ENCODE data around the gene EFCAB6. TPM values are rescaled to one million over a fixed set of nuclear protein-coding genes. Genes with fewer than 3 reads are reported as not detected.

Gene EFCAB6
- total RNA-seq, 3 donors from 2014 or later: 3.0 to 9.8 (median 5.9) TPM

DNA sequence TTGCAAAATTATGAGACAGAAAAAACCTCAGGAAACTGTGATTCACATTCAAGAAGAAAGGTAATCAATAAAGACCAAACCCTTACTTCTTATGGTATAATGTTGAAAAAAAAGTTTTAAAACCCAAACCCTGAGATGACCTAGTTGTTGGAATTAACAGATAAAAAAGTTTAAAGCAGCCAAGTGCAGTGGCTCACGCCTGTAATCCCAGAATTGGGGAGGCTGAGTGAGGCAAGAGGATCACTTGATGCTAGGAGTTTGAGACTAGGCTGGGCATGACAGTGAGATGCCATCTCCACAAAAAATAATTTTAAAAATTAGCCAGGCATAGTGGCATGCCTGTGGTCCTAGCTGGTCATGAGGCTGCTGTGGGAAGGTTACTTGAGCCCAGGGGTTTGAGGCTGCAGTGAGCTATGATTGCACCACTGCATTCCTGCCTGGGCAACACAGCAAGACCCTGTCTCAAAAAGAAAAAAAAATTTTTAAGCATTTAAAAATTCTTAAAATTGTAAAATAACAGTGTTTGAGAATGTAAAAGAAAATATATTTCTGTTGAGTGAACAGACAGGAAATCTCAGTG, 85.1 kb downstream of the EFCAB6 start:
- Histone ChIP-seq H3K27ac (no peak overlapping the region), H3K9me3 (no peaks in the 10 kb centered on the region), H3K4me1 (no peaks in the 10 kb centered on the region), H3K36me3 (no peaks in the 10 kb centered on the region), H3K27me3 (no peaks in the 10 kb centered on the region), H3K4me3 (no peak overlapping the region)
- TF ChIP-seq POLR2A (IDR thresholded peaks at IDR 0.05): no peak
- no peak for TF ChIP-seq POLR2AphosphoS5 (IDR thresholded peaks at IDR 0.05)
- TF ChIP-seq, protein P1, sequence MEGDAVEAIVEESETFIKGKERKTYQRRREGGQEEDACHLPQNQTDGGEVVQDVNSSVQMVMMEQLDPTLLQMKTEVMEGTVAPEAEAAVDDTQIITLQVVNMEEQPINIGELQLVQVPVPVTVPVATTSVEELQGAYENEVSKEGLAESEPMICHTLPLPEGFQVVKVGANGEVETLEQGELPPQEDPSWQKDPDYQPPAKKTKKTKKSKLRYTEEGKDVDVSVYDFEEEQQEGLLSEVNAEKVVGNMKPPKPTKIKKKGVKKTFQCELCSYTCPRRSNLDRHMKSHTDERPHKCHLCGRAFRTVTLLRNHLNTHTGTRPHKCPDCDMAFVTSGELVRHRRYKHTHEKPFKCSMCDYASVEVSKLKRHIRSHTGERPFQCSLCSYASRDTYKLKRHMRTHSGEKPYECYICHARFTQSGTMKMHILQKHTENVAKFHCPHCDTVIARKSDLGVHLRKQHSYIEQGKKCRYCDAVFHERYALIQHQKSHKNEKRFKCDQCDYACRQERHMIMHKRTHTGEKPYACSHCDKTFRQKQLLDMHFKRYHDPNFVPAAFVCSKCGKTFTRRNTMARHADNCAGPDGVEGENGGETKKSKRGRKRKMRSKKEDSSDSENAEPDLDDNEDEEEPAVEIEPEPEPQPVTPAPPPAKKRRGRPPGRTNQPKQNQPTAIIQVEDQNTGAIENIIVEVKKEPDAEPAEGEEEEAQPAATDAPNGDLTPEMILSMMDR (IDR thresholded peaks at IDR 0.05): no peak
- intact Hi-C loops (cut with DNase I; ENCODE audit: low total_unique reads): no loop called here
- no peak for DNase-seq (ENCODE audit: low spot score in 2 of 2)

DNA sequence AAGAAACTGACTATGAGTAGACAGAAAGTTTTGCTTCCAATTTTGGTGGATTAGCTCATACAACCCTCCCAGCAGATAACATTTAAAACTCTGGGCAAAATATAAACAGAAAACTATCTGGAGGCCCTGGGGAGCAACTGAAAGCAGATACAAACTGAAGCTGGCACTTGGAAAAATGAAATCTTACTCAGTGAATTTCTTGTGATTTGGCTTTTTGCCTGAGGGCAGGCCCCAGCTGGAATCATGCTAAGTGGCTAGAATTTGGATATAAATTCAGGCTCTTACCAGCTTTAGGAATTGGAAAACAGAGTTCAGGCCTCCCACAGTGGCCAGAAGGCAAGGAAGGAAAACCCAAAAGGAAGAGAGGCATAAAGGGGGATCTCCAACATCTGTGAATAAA, 85.8 kb downstream of the EFCAB6 start:
- TF ChIP-seq, protein P1 (IDR thresholded peaks at IDR 0.05): no peak
- TF ChIP-seq POLR2A (IDR thresholded peaks at IDR 0.05): no peak
- TF ChIP-seq POLR2AphosphoS5 (IDR thresholded peaks at IDR 0.05): no peak
- no peak for DNase-seq (ENCODE audit: low spot score in 2 of 2)
- no peaks in the 10 kb centered on the region for H3K36me3 ChIP-seq
- no peak overlapping the region for H3K4me3 ChIP-seq
- H3K4me1 ChIP-seq: no peaks in the 10 kb centered on the region
- no peaks in the 10 kb centered on the region for H3K9me3 ChIP-seq
- intact Hi-C loops (cut with DNase I; ENCODE audit: low total_unique reads): no loop called here
- H3K27ac ChIP-seq: no peak overlapping the region
- H3K27me3 ChIP-seq: no peaks in the 10 kb centered on the region

DNA sequence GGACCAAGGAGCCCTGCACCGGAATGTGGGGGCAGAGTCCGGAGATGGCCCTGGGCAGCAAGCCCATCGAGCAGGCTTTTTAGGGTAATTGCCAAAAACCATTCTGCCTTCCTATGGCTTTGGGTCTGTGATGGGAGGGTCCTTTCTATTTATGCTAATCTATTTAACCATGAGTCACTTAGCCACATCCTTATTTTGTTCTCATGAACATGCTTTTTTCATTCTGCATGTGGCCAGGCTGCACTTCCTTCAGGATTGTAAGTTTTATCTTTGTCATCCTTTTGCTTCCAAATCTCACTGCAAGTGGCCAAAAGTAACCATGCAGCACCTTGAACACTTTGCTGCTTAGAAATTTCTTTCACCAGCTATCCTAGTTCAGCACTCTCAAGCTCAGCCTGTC, 88.3 kb downstream of the EFCAB6 start:
- Histone ChIP-seq H3K9me3 (no peaks in the 10 kb centered on the region), H3K4me1 (no peaks in the 10 kb centered on the region), H3K27me3 (no peaks in the 10 kb centered on the region), H3K4me3 (no peak overlapping the region), H3K27ac (no peak overlapping the region), H3K36me3 (no peaks in the 10 kb centered on the region)
- no peak for DNase-seq (ENCODE audit: low spot score in 2 of 2)
- no peak for TF ChIP-seq POLR2A (IDR thresholded peaks at IDR 0.05)
- no peak for TF ChIP-seq POLR2AphosphoS5 (IDR thresholded peaks at IDR 0.05)
- TF ChIP-seq, protein P1 (IDR thresholded peaks at IDR 0.05): no peak
- intact Hi-C loops (cut with DNase I; ENCODE audit: low total_unique reads): no loop called here

DNA sequence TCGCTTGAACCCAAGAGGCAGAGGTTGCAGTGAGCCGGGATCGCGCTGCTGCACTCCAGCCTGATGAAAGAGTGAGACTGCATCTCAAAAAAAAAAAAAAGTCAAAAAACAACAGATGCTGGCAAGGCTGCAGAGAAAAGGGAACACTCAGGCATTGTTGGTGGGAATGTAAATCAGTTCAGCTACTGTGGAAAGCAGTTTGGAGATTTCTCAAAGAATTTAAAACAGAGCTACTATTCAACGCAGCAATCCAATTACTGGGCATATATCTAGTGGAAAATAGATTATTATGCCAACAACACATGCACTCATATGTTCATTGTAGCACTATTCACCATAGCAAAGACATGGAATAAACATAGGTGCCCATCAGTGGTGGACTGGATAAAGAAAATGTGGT, 89.7 kb downstream of the EFCAB6 start:
- intact Hi-C loops (cut with DNase I; ENCODE audit: low total_unique reads): no loop called here
- Histone ChIP-seq H3K27me3 (no peaks in the 10 kb centered on the region), H3K27ac (no peak overlapping the region), H3K9me3 (no peaks in the 10 kb centered on the region), H3K4me3 (no peak overlapping the region), H3K36me3 (no peaks in the 10 kb centered on the region), H3K4me1 (no peaks in the 10 kb centered on the region)
- no peak for DNase-seq (ENCODE audit: low spot score in 2 of 2)
- TF ChIP-seq POLR2A (IDR thresholded peaks at IDR 0.05) (no peak), POLR2AphosphoS5 (IDR thresholded peaks at IDR 0.05) (no peak)
- TF ChIP-seq, protein P1 (IDR thresholded peaks at IDR 0.05): no peak

DNA sequence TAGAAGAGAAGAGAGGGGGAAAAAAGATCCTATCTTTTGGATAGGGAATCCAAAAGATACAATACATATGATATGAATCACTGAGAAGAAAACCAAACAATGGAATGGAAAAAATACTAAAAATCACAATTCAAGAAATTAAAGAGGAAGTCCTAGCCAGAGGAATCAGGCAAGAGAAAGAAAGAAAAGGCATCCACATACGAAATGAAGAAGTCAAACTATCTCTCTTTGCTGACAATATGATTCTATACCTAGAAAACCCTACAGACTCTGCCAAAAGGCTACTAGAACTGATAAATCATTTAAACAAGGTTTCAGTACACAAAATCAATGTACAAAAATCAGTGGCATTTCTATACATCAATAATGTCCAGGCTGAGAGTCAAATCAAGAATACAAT, 91.4 kb downstream of the EFCAB6 start:
- Histone ChIP-seq H3K27ac (no peak overlapping the region), H3K4me1 (no peaks in the 10 kb centered on the region), H3K27me3 (no peaks in the 10 kb centered on the region), H3K9me3 (no peaks in the 10 kb centered on the region), H3K4me3 (no peak overlapping the region), H3K36me3 (no peaks in the 10 kb centered on the region)
- DNase-seq (ENCODE audit: low spot score in 2 of 2): no peak
- TF ChIP-seq POLR2AphosphoS5 (IDR thresholded peaks at IDR 0.05) (no peak), POLR2A (IDR thresholded peaks at IDR 0.05) (no peak)
- TF ChIP-seq, protein P1 (IDR thresholded peaks at IDR 0.05): no peak
- intact Hi-C loops (cut with DNase I; ENCODE audit: low total_unique reads): no loop called here

Data from breast epithelium (tissue), 4 donors.